Measurements from ENCODE around the gene TRIM6. TPM values are rescaled to one million over a fixed set of nuclear protein-coding genes. Genes with fewer than 3 reads are reported as not detected.
A peak's percentile ranks its signal among the peaks of the same experiment; 100 is the strongest.

TRIM6 gene
- total and polyA plus RNA-seq, 8 donors, result 0.87 to 10.3 (median 1.8) TPM; not detected in 2

GRCh38 chr11:5625281-5625680 lies 28.8 kb downstream of the TRIM6 start:
- DNase-seq, result peak in 1 of 2 donors; percentile 14
- Histone ChIP-seq H3K27ac (peak overlapping the region; percentile 63 to 85 (median 80)), H3K9me3 (no peaks in the 10 kb centered on the region), H3K36me3 (no peaks in the 10 kb centered on the region), H3K4me1 (peaks cover 14 to 40% (median 30%) of the 10 kb centered on the region in 4 donors), H3K4me3 (peak overlapping the region; percentile 50 to 54 (median 53)), H3K27me3 (no peaks in the 10 kb centered on the region)
- WGBS, 5 donors, result 3 to 17% (median 10%) methylated on average over 4 of the region's 4 CpGs
- intact Hi-C loops (cut with DNase I; ENCODE audit: low total_unique reads), result no loop called here
- TF ChIP-seq POLR2AphosphoS5 (IDR thresholded peaks at IDR 0.05) (no peak), CTCF (IDR thresholded peaks at IDR 0.05) (no peak), POLR2A (IDR thresholded peaks at IDR 0.05) (no peak), EP300 (IDR thresholded peaks at IDR 0.05) (no peak)

- Histone ChIP-seq H3K27ac (no peak overlapping the region), H3K27me3 (no peaks in the 10 kb centered on the region), H3K4me1 (peaks cover 9 to 32% (median 22%) of the 10 kb centered on the region in 4 donors), H3K4me3 (no peak overlapping the region), H3K36me3 (no peaks in the 10 kb centered on the region), H3K9me3 (no peaks in the 10 kb centered on the region)
- intact Hi-C loops (cut with DNase I; ENCODE audit: low total_unique reads), result no loop called here
- no peak for TF ChIP-seq POLR2A (IDR thresholded peaks at IDR 0.05)
- no peak for TF ChIP-seq CTCF (IDR thresholded peaks at IDR 0.05)
- no peak for TF ChIP-seq EP300 (IDR thresholded peaks at IDR 0.05)
- no peak for TF ChIP-seq POLR2AphosphoS5 (IDR thresholded peaks at IDR 0.05)
- DNase-seq, result no peak
- 77 to 84% (median 80%) methylated on average over 5 of the region's 5 CpGs for WGBS, 5 donors
Measured at GRCh38 chr11:5626196-5626595, 29.8 kb downstream of the TRIM6 start.

- TF ChIP-seq POLR2A (IDR thresholded peaks at IDR 0.05) (no peak), CTCF (IDR thresholded peaks at IDR 0.05) (no peak), EP300 (IDR thresholded peaks at IDR 0.05) (no peak), POLR2AphosphoS5 (IDR thresholded peaks at IDR 0.05) (no peak)
- 69 to 93% (median 92%) methylated on average over 2 of the region's 2 CpGs for WGBS, 5 donors
- intact Hi-C loops (cut with DNase I; ENCODE audit: low total_unique reads), result no loop called here
- Histone ChIP-seq H3K4me3 (no peak overlapping the region), H3K9me3 (no peaks in the 10 kb centered on the region), H3K27ac (no peak overlapping the region), H3K27me3 (no peaks in the 10 kb centered on the region), H3K4me1 (no peaks in the 10 kb centered on the region), H3K36me3 (peaks cover 13 to 39% (median 36%) of the 10 kb centered on the region in 4 donors)
- DNase-seq, result no peak
Measured at GRCh38 chr11:5631417-5631816, 35.0 kb downstream of the TRIM6 start.

- TF ChIP-seq POLR2A (IDR thresholded peaks at IDR 0.05) (no peak), POLR2AphosphoS5 (IDR thresholded peaks at IDR 0.05) (no peak), CTCF (IDR thresholded peaks at IDR 0.05) (no peak), EP300 (IDR thresholded peaks at IDR 0.05) (no peak)
- peaks cover 13 to 40% (median 38%) of the 10 kb centered on the region in 4 donors for H3K36me3 ChIP-seq
- DNase-seq, result no peak
- H3K27ac ChIP-seq, result no peak overlapping the region
- H3K9me3 ChIP-seq, result no peaks in the 10 kb centered on the region
- intact Hi-C loops (cut with DNase I; ENCODE audit: low total_unique reads), result no loop called here
- no peaks in the 10 kb centered on the region for H3K4me1 ChIP-seq
- 82 to 92% (median 88%) methylated on average over 5 of the region's 5 CpGs for WGBS, 5 donors
- no peak overlapping the region for H3K4me3 ChIP-seq
- no peaks in the 10 kb centered on the region for H3K27me3 ChIP-seq
Measured at GRCh38 chr11:5631969-5632635, 35.7 kb downstream of the TRIM6 start.

Measured in stomach (tissue), 9 donors.